ENCODE measurements around the gene PGBD4.

PGBD4 gene

DNA sequence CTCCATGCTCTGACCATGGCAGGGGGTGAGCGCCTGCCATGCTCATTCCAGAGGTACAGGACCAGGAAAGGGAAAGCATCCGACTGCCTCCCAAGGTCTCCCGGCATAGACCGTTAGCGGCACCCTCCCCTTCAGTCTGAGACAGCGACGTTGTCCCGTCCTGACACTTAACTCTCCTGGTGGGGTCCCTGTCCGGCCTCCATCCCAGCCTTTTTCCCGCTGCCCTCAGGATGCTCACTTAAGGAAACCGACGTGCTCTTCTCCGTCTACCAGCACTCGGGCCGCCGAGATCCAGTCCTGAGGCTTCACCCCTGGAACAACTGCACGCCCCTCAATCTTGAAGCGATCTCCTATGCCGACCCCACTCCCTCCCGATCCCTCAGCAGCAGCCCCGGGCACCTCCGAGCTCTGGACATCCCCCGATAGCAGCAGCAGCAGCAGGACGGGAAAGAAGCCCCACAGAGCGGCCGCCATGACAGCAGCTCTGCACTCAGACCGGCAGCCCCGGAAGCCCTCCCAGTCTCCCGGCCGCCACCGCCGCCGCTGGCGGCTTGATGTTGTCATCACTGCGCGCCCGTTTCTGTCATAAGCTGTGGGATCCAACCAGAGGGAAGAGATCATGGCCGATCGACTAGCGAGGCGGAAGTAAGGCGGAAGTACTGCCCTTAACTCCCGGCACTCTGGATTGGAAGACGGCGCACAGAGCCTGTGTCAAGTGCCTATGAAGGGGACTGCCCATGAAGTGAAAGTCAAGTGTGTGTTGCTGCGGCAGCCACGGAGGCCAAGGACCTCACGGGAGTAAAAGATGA, at the start of gene PGBD4, which contains the start of gene EMC7:
Gene PGBD4, plus strand, starts transcription at position 718 of the 809 bp plus-strand sequence. CDS start 449 bp downstream, outside the sequence.
Gene EMC7, minus strand, starts transcription at position 497 of the 809 bp plus-strand sequence. Its CDS starts 23 bp downstream, at position 474.
- peak within 1 kb of the TSS; percentile 33 for H3K27ac ChIP-seq (ENCODE audit: low read depth, low read length, poor library complexity, severe bottlenecking)
- peak within 1 kb of the TSS; percentile 96 for H3K9ac ChIP-seq (ENCODE audit: low read length)
- H2AFZ ChIP-seq (ENCODE audit: low read length): peak within 1 kb of the TSS; percentile 67; the same call in 1 of the 2 replicates
- H3K27me3 ChIP-seq (ENCODE audit: insufficient read depth, low read length): no peaks in the 10 kb centered on the region
- peaks cover 24% of the 10 kb centered on the region for H3K4me1 ChIP-seq (ENCODE audit: insufficient read depth, low read length, severe bottlenecking)
- H3F3A ChIP-seq (ENCODE audit: insufficient read depth, low read length): no peaks in the 10 kb centered on the region
- H3K4me2 ChIP-seq (ENCODE audit: low read length): peak within 1 kb of the TSS; percentile 99
- no peaks in the 10 kb centered on the region for H3K9me2 ChIP-seq (ENCODE audit: low read depth, low read length)
- H4K20me1 ChIP-seq (ENCODE audit: insufficient read depth, low read length): no peaks in the 10 kb centered on the region
- TF ChIP-seq EZH2 (IDR thresholded peaks at IDR 0.05; ENCODE audit: borderline replicate concordance, low read length): no peak
- H3K79me2 ChIP-seq (ENCODE audit: insufficient read depth, low read length): peaks cover 36% of the 10 kb centered on the region
- peak within 1 kb of the TSS; percentile 97 for H3K4me3 ChIP-seq (ENCODE audit: low read depth, low read length, poor library complexity, severe bottlenecking)
- peaks cover 15% of the 10 kb centered on the region for H3K9me3 ChIP-seq (ENCODE audit: low read length)
- peaks cover 15% of the 10 kb centered on the region for H3K36me3 ChIP-seq (ENCODE audit: insufficient read depth, low read length)

DNA sequence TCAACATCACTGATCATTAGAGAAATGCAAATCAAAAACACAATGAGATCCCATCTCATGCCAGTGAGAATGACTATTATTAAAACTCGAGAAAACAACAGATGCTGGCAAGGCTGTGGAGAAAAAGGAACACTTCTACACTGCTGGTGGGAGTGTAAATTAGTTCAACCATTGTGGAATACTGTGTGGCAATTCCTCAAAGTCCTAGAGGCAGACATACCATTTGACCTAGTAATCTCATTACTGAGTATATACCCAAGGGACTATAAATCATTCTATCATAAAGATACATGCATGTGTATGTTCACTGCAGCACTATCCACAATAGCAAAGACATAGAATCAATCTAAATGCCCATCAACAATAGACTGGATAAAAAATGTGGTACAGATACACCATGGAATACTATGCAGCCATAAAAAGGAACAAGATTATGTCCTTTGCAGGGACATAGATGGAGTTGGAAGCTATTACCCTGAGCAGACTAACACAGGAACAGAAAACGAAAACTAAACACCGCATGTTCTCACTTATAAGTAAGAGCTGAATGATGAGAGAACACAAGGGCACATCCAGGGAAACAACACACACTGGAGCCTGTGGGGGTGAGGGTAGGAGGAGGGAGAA, 47.7 kb upstream of the PGBD4 start:
- Histone ChIP-seq H4K20me1 (ENCODE audit: insufficient read depth, low read length) (no peaks in the 10 kb centered on the region), H3K9me2 (ENCODE audit: low read depth, low read length) (no peaks in the 10 kb centered on the region)

DNA sequence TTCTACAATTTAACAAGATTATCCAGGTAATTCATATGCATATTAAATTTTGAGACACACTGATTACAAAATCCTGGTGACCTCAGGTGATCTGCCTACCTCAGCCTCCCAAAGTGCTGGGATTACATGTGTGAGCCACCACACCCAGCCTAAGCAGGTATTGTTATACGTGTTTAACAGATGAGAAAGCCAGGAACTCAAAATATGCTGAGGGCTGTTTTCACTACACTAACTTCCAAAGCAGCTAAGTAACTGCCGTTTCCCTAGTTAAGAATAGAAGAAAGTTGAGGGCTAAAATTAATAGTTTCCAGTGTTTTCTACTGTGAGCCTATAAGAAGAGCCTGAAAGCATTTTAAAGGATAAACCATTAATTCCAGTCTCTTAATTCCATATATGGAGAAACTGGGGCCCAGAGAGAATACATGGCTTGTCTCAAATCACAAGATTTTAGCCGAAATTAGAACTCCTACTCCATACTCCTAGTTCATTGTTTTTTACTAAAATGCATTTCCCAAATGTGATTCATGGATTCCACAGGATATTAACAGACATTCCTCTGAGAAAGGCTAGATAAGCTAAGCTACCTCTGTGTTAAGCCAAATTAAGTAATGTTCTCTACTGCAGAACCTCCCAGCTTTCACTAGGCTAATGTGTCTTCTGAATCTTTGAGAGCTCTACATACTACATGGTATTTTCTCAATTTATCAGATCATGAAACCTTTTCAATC, 45.9 kb upstream of the PGBD4 start:
- TF ChIP-seq EZH2 (IDR thresholded peaks at IDR 0.05; ENCODE audit: borderline replicate concordance, low read length): no peak
- TF ChIP-seq, protein P1, sequence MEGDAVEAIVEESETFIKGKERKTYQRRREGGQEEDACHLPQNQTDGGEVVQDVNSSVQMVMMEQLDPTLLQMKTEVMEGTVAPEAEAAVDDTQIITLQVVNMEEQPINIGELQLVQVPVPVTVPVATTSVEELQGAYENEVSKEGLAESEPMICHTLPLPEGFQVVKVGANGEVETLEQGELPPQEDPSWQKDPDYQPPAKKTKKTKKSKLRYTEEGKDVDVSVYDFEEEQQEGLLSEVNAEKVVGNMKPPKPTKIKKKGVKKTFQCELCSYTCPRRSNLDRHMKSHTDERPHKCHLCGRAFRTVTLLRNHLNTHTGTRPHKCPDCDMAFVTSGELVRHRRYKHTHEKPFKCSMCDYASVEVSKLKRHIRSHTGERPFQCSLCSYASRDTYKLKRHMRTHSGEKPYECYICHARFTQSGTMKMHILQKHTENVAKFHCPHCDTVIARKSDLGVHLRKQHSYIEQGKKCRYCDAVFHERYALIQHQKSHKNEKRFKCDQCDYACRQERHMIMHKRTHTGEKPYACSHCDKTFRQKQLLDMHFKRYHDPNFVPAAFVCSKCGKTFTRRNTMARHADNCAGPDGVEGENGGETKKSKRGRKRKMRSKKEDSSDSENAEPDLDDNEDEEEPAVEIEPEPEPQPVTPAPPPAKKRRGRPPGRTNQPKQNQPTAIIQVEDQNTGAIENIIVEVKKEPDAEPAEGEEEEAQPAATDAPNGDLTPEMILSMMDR (IDR thresholded peaks at IDR 0.05; ENCODE audit: low read length): no peak
- no peaks in the 10 kb centered on the region for H4K20me1 ChIP-seq (ENCODE audit: insufficient read depth, low read length)

More for the DNA sequence above, 47.7 kb upstream of the PGBD4 start:
- H3F3A ChIP-seq (ENCODE audit: insufficient read depth, low read length): no peaks in the 10 kb centered on the region
- no peak overlapping the region for H3K27ac ChIP-seq (ENCODE audit: low read depth, low read length, poor library complexity, severe bottlenecking)
- no peak overlapping the region for H3K9ac ChIP-seq (ENCODE audit: low read length)
- no peaks in the 10 kb centered on the region for H3K36me3 ChIP-seq (ENCODE audit: insufficient read depth, low read length)
- no peak overlapping the region for H3K4me3 ChIP-seq (ENCODE audit: low read depth, low read length, poor library complexity, severe bottlenecking)
- no peak overlapping the region for H3K4me2 ChIP-seq (ENCODE audit: low read length)
- H3K79me2 ChIP-seq (ENCODE audit: insufficient read depth, low read length): no peaks in the 10 kb centered on the region
- TF ChIP-seq EZH2 (IDR thresholded peaks at IDR 0.05; ENCODE audit: borderline replicate concordance, low read length): no peak
- TF ChIP-seq, protein P1 (IDR thresholded peaks at IDR 0.05; ENCODE audit: low read length): no peak
- no peaks in the 10 kb centered on the region for H3K4me1 ChIP-seq (ENCODE audit: insufficient read depth, low read length, severe bottlenecking)
- H3K9me3 ChIP-seq (ENCODE audit: low read length): peaks cover 3% of the 10 kb centered on the region; the same call in 1 of the 2 replicates
- H2AFZ ChIP-seq (ENCODE audit: low read length): no peak overlapping the region
- no peaks in the 10 kb centered on the region; the same call in 1 of the 2 replicates for H3K27me3 ChIP-seq (ENCODE audit: insufficient read depth, low read length)

More for the DNA sequence above, 45.9 kb upstream of the PGBD4 start:
- Histone ChIP-seq H3K4me2 (ENCODE audit: low read length) (no peak overlapping the region), H3K36me3 (ENCODE audit: insufficient read depth, low read length) (no peaks in the 10 kb centered on the region), H3K9me3 (ENCODE audit: low read length) (peaks cover 2% of the 10 kb centered on the region; the same call in 1 of the 2 replicates), H3K9me2 (ENCODE audit: low read depth, low read length) (no peaks in the 10 kb centered on the region), H2AFZ (ENCODE audit: low read length) (no peak overlapping the region), H3F3A (ENCODE audit: insufficient read depth, low read length) (no peaks in the 10 kb centered on the region), H3K79me2 (ENCODE audit: insufficient read depth, low read length) (no peaks in the 10 kb centered on the region), H3K9ac (ENCODE audit: low read length) (no peak overlapping the region), H3K4me3 (ENCODE audit: low read depth, low read length, poor library complexity, severe bottlenecking) (no peak overlapping the region), H3K4me1 (ENCODE audit: insufficient read depth, low read length, severe bottlenecking) (no peaks in the 10 kb centered on the region), H3K27me3 (ENCODE audit: insufficient read depth, low read length) (no peaks in the 10 kb centered on the region), H3K27ac (ENCODE audit: low read depth, low read length, poor library complexity, severe bottlenecking) (no peak overlapping the region)
